Activated naive CD4-positive, alpha-beta T cell treated with anti-CD3 and anti-CD28 coated beads, Interleukin-2, amount 10 ng/mL, durations not matched to agents 7 days and 5 days (primary cell): ENCODE data around the gene DCANP1.
"Not testable (repeated sequence)": the region's sequence is repeated elsewhere in the genome, so short reads cannot be mapped to it uniquely, and the experiment has no call there.

Experiments used
- CTCF ChIA-PET: fragments of 350-600 bp; sonication (Branson Sonifier 250); formaldehyde crosslinking; loops from one replicate; lab custom pipeline; 2021; ENCODE audit warnings: antibody characterized with exemption; lab: Charles Lee
- DNase-seq: peaks from one replicate; pipeline ENCODE4 v3.0.0-alpha.2; 2020
- H3K27ac Mint-ChIP-seq: one replicate; pipeline ENCODE4 v1.8.0; 2021; ENCODE audit warnings: mild to moderate bottlenecking, moderate library complexity, mixed read lengths
- H3K27me3 Mint-ChIP-seq: one replicate; pipeline ENCODE4 v1.8.0; 2021; ENCODE audit warnings: mild to moderate bottlenecking, mixed read lengths
- H3K36me3 Mint-ChIP-seq: one replicate; pipeline ENCODE4 v1.8.0; 2021; ENCODE audit warnings: mixed read lengths
- H3K4me1 Mint-ChIP-seq: one replicate; pipeline ENCODE4 v1.8.0; 2021; ENCODE audit warnings: mixed read lengths
- H3K4me3 Mint-ChIP-seq: one replicate; pipeline ENCODE4 v1.8.0; 2021; ENCODE audit warnings: mild to moderate bottlenecking, moderate library complexity, mixed read lengths
- H3K9me3 Mint-ChIP-seq: one replicate; pipeline ENCODE4 v1.8.0; 2021; ENCODE audit warnings: mixed read lengths

The DCANP1 gene

GRCh38 chr5:135447298-135447929 is at the start of gene DCANP1:
DCANP1 (minus strand) TSS chr5:135447348; CDS start chr5:135447108, 240 bp downstream.
- H3K4me3 Mint-ChIP-seq, result no peak within 1 kb of the TSS
- H3K27ac Mint-ChIP-seq, result no peak within 1 kb of the TSS
- H3K4me1 Mint-ChIP-seq, result no peaks in the 10 kb centered on the region
- CTCF ChIA-PET, result interaction anchor here (0.9 to 2.6 kb wide), 3 partner anchors 15 to 119 kb away, joined by 3 to 12 read pairs (median 3); no protein-coding TSS in a partner anchor
- no peak for DNase-seq
- no peaks in the 10 kb centered on the region for H3K36me3 Mint-ChIP-seq
- H3K27me3 Mint-ChIP-seq, result peaks cover 48% of the 10 kb centered on the region
- H3K9me3 Mint-ChIP-seq, result no peaks in the 10 kb centered on the region

GRCh38 chr5:135495531-135495930 is 48.4 kb upstream of the DCANP1 start:
- not testable (repeated sequence) for H3K36me3 Mint-ChIP-seq, H3K27ac Mint-ChIP-seq, H3K4me1 Mint-ChIP-seq, H3K4me3 Mint-ChIP-seq, H3K9me3 Mint-ChIP-seq, DNase-seq
- H3K27me3 Mint-ChIP-seq, result peaks cover 75% of the 10 kb centered on the region
- CTCF ChIA-PET, result interaction anchor here (1.1 kb wide), 1 partner anchor 38 kb away, joined by 3 read pairs; no protein-coding TSS in a partner anchor

- no peak for DNase-seq
- Mint-ChIP-seq H3K27ac (no peak overlapping the region), H3K36me3 (peaks cover 2% of the 10 kb centered on the region), H3K9me3 (no peaks in the 10 kb centered on the region), H3K4me1 (peaks cover 5% of the 10 kb centered on the region), H3K27me3 (peaks cover 89% of the 10 kb centered on the region), H3K4me3 (no peak overlapping the region)
- CTCF ChIA-PET, result interaction anchor here (1.1 kb wide), 1 partner anchor 37 kb away, joined by 3 read pairs; no protein-coding TSS in a partner anchor
These were observed 47.0 kb upstream of the DCANP1 start for GRCh38 chr5:135494196-135494595.

- Mint-ChIP-seq H3K4me3 (no peak overlapping the region), H3K9me3 (no peaks in the 10 kb centered on the region), H3K4me1 (peaks cover 5% of the 10 kb centered on the region), H3K27ac (no peak overlapping the region), H3K27me3 (peaks cover 89% of the 10 kb centered on the region), H3K36me3 (peaks cover 2% of the 10 kb centered on the region)
- CTCF ChIA-PET, result interaction anchor here (1.6 kb wide), 1 partner anchor 58 kb away, joined by 8 read pairs; no protein-coding TSS in a partner anchor
- DNase-seq, result no peak
These were observed 46.4 kb upstream of the DCANP1 start for GRCh38 chr5:135493406-135494180.

GRCh38 chr5:135492319-135492626 is 45.1 kb upstream of the DCANP1 start:
- H3K4me1 Mint-ChIP-seq, result peaks cover 5% of the 10 kb centered on the region
- no peaks in the 10 kb centered on the region for H3K9me3 Mint-ChIP-seq

GRCh38 chr5:135491552-135492318 is 44.6 kb upstream of the DCANP1 start:
- peaks cover 92% of the 10 kb centered on the region for H3K27me3 Mint-ChIP-seq
- H3K27ac Mint-ChIP-seq, result no peak overlapping the region
- peaks cover 2% of the 10 kb centered on the region for H3K36me3 Mint-ChIP-seq
- peaks cover 5% of the 10 kb centered on the region for H3K4me1 Mint-ChIP-seq
- H3K9me3 Mint-ChIP-seq, result no peaks in the 10 kb centered on the region
- no peak for DNase-seq
- H3K4me3 Mint-ChIP-seq, result no peak overlapping the region
- CTCF ChIA-PET, result interaction anchor here (1.1 to 1.6 kb wide), 3 partner anchors 43 to 69 kb away, joined by 3 to 8 read pairs (median 3); no protein-coding TSS in a partner anchor

More at GRCh38 chr5:135492319-135492626, 45.1 kb upstream of the DCANP1 start:
- peaks cover 92% of the 10 kb centered on the region for H3K27me3 Mint-ChIP-seq
- CTCF ChIA-PET, result interaction anchor here (1.1 to 1.6 kb wide), 3 partner anchors 42 to 69 kb away, joined by 3 to 8 read pairs (median 3); no protein-coding TSS in a partner anchor
- peaks cover 2% of the 10 kb centered on the region for H3K36me3 Mint-ChIP-seq
- H3K4me3 Mint-ChIP-seq, result no peak overlapping the region
- no peak overlapping the region for H3K27ac Mint-ChIP-seq
- no peak for DNase-seq

- Mint-ChIP-seq H3K9me3 (no peaks in the 10 kb centered on the region), H3K4me3 (no peak overlapping the region), H3K4me1 (peaks cover 5% of the 10 kb centered on the region), H3K36me3 (peaks cover 2% of the 10 kb centered on the region), H3K27me3 (peaks cover 96% of the 10 kb centered on the region), H3K27ac (no peak overlapping the region)
- no peak for DNase-seq
- CTCF ChIA-PET, result interaction anchor here (1.1 to 1.5 kb wide), 2 partner anchors 29 to 33 kb away, joined by 4 to 5 read pairs; no protein-coding TSS in a partner anchor
These were observed 43.9 kb upstream of the DCANP1 start for GRCh38 chr5:135491038-135491551.

GRCh38 chr5:135490245-135491037 is 43.3 kb upstream of the DCANP1 start:
- Mint-ChIP-seq H3K4me1 (peaks cover 5% of the 10 kb centered on the region), H3K27me3 (peaks cover 100% of the 10 kb centered on the region), H3K9me3 (no peaks in the 10 kb centered on the region), H3K27ac (no peak overlapping the region), H3K36me3 (peaks cover 2% of the 10 kb centered on the region), H3K4me3 (no peak overlapping the region)
- no peak for DNase-seq
- CTCF ChIA-PET, result interaction anchor here (1.1 to 1.5 kb wide), 2 partner anchors 28 to 33 kb away, joined by 4 to 5 read pairs; no protein-coding TSS in a partner anchor

- Mint-ChIP-seq H3K4me1 (peaks cover 5% of the 10 kb centered on the region), H3K9me3 (no peaks in the 10 kb centered on the region), H3K36me3 (peaks cover 2% of the 10 kb centered on the region), H3K27me3 (peaks cover 97% of the 10 kb centered on the region), H3K27ac (no peak overlapping the region), H3K4me3 (no peak overlapping the region)
- DNase-seq, result peak; percentile 18
- CTCF ChIA-PET, result interaction anchor here (1.5 kb wide), 1 partner anchor 32 kb away, joined by 5 read pairs; no protein-coding TSS in a partner anchor
These were observed 42.5 kb upstream of the DCANP1 start for GRCh38 chr5:135489466-135490244.

- H3K9me3 Mint-ChIP-seq, result no peaks in the 10 kb centered on the region
- H3K4me3 Mint-ChIP-seq, result no peak overlapping the region
- peaks cover 5% of the 10 kb centered on the region for H3K4me1 Mint-ChIP-seq
- peak; percentile 16 for DNase-seq
- H3K27ac Mint-ChIP-seq, result no peak overlapping the region
- peaks cover 2% of the 10 kb centered on the region for H3K36me3 Mint-ChIP-seq
- CTCF ChIA-PET, result interaction anchor here (1.2 to 1.8 kb wide), 4 partner anchors 26 to 61 kb away, joined by 3 to 6 read pairs (median 4); no protein-coding TSS in a partner anchor
- H3K27me3 Mint-ChIP-seq, result peaks cover 92% of the 10 kb centered on the region
These were observed 41.7 kb upstream of the DCANP1 start for GRCh38 chr5:135488727-135489465.

GRCh38 chr5:135487839-135488514 is 40.8 kb upstream of the DCANP1 start:
- CTCF ChIA-PET, result interaction anchor here (1.0 to 1.8 kb wide), 5 partner anchors 25 to 66 kb away, joined by 3 to 6 read pairs (median 4); no protein-coding TSS in a partner anchor
- Mint-ChIP-seq H3K36me3 (peaks cover 2% of the 10 kb centered on the region), H3K27ac (no peak overlapping the region), H3K4me1 (peaks cover 5% of the 10 kb centered on the region), H3K4me3 (no peak overlapping the region), H3K9me3 (no peaks in the 10 kb centered on the region), H3K27me3 (peaks cover 83% of the 10 kb centered on the region)
- peak; percentile 13 for DNase-seq
